HG03520 (cell line): ENCODE data around the gene OTUD5.
"Not testable (repeated sequence)": the region's sequence is repeated elsewhere in the genome, so short reads cannot be mapped to it uniquely, and the experiment has no call there.

Experiments used
- ATAC-seq: cut with Tn5 transposase; IDR thresholded peaks from one replicate; pipeline ENCODE4 v1.9.1; 2021; ENCODE audit warnings: mild to moderate bottlenecking, moderate library complexity; ENCODE audit not compliant: unreplicated experiment

OTUD5 gene

GRCh38 chrX:48890934-48891401, 66.4 kb downstream of the OTUD5 start:
- ATAC-seq, result peak; percentile 19

DNA sequence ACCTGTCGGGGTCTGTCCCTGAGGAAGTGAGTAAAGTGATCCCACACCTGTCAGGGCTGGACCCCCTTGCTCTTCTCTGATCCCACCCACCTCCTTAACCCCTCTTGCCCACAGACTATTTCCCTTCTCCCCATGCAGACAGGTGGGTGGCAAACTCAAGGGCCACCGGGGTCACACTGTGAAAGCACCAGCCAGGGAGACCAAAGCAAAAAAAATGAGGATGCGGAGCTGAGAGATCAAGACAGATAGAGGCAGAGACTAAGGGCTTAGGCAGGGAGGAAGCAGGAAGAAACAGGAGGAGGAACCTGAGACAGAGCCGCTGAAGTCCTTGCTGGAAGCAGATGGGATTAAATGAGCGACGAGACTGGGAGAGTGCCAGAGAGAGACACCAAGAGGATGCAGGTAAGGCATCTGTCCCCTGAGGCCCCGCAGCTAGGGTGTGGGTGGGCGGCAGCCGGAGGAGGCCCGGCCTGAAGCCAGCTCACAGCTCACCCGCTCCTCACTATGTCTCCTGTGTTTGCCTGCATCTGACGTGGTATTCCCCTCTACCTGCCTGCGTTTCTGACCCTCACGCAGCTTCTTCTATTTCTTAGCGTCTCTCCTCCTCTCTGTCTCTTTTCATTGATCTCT, 67.0 kb downstream of the OTUD5 start:
- no peak for ATAC-seq

GRCh38 chrX:48886586-48886985, 70.8 kb downstream of the OTUD5 start:
- ATAC-seq, result not testable (repeated sequence)

DNA sequence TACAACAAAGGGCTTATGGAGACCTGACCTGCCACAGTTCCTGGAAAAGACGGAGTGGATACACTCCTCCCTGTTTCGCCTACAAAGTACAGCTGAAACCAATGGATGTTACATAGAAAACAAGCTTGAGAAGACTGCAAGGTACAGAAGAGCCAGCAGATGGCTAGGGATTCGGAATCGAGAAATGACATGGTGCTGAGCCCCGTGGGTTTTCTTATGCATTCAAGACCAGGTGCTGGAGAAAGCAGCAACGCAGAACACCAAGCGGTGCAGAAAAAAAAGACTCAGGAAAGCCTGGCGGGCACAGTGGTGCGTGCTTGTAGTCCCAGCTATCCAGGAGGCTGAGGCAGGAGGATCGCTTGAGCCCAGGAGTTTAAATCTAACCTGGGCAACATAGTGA, 73.7 kb downstream of the OTUD5 start:
- ATAC-seq, result no peak

DNA sequence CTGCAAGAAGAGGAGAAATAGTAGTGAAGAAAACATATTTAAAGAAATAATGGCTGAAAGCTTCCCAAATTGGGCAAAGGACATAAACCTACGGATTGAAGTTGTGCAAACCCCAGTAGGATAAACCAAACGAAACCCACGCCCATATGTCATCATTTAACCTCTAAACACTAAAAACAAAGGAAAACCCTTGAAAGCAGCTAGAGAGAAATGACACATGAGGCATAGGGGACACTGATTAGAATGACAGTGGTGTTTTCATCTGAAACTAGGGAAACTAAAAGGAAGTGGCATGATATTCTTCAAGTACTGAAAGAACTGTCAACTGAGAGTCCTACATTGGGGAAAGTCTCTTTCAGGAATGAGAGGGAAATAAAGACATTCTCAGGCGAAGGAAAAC, 80.5 kb downstream of the OTUD5 start:
- not testable (repeated sequence) for ATAC-seq
